Sigmoid colon (tissue), 4 donors: Measurements from ENCODE around the gene ZFPM1.

ENCODE experiments used
- CTCF ChIP-seq, 4 experiments: fragments of 450-650 bp in 3 of 4; fragments of 200-600 bp in 1 of 4; IDR thresholded peaks; one replicate each; pipeline ENCODE4 v1.5.1; 2016 to 2019; ENCODE audit warnings: antibody characterized with exemption in 4 of 4, mild to moderate bottlenecking in 3 of 4, moderate library complexity in 2 of 4
- EP300 ChIP-seq, 4 donors: sonication (generic); formaldehyde crosslinking; IDR thresholded peaks; one replicate each; pipeline ENCODE4 v1.6.1; 2017; ENCODE audit warnings: antibody characterized with exemption in 4 of 4
- POLR2A ChIP-seq, 2 donors: fragments of 450-650 bp; IDR thresholded peaks; one replicate each; pipeline ENCODE4 v1.6.1; 2016; ENCODE audit warnings: antibody characterized with exemption in 2 of 2, mild to moderate bottlenecking in 2 of 2, moderate library complexity in 2 of 2
- POLR2AphosphoS5 ChIP-seq, 4 donors: sonication (generic); formaldehyde crosslinking; IDR thresholded peaks; one replicate each; pipeline ENCODE4 v1.6.1; 2017; ENCODE audit warnings: antibody characterized with exemption in 4 of 4

GRCh38 chr16:88473666-88474534, 20.8 kb downstream of the ZFPM1 start:
- TF ChIP-seq CTCF (IDR thresholded peaks at IDR 0.05) (no peak), POLR2AphosphoS5 (IDR thresholded peaks at IDR 0.05) (no peak), POLR2A (IDR thresholded peaks at IDR 0.05) (no peak), EP300 (IDR thresholded peaks at IDR 0.05) (no peak)
